HG02970 (cell line): Measurements from ENCODE around the gene CHAF1A.

Experiments
- ATAC-seq: cut with Tn5 transposase; IDR thresholded peaks from one replicate; pipeline ENCODE4 v1.9.1; 2021; ENCODE audit warnings: mild to moderate bottlenecking, moderate library complexity, moderate number of reproducible peaks; ENCODE audit not compliant: unreplicated experiment, low FRiP score

The CHAF1A gene

GRCh38 chr19:4365791-4366665, 36.4 kb upstream of the CHAF1A start:
- ATAC-seq: no peak

DNA sequence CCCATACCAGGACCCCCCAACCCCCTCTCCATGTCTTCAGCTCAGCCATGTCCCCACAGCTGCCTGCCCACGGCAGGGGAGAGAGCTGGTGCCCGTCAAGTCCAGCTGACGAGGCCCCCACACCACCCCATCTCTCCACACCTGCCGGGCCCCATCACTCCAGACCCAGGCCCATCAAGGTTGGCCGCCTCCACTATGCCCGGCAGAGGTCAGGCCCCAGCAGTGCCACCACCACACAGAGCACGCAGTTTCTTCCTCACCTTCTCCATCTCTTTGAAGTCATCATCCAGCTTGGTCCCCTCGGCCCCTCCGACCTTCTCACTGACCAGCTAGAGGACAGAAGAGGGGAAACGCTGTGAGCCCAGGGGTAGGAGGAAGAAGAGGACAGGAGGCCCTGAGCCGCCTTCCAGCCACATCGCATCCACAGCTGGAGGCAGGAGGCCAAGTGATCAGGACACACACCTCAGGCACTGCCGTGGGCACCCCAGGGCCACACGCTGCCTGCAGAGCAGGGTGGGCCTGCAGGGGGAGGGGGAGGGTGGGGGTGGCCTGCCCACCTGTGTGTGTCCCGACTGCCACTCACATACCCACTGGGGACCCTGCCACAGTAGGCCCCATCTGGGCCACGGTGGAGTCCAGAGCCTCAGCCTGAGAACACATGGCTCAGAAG, 35.6 kb upstream of the CHAF1A start:
- ATAC-seq: no peak

DNA sequence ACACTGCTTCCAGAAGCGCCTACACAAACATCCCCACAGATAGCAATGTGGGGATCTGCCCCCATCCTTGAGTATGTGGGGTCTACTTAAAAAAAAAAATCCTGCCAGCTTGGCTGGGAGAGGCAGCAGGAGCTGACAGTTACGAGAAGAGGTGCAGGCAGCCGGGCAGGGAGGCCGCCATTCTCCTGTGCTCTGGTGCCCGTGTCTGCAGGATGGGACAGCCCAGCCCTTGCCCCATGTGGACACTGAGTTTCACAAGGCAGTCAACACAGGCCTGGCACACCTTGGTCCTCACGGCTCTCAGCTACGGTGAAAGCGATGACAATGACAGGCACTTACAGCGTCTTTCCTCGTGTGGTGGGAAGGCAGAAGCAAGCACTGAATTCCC, 35.1 kb upstream of the CHAF1A start:
- ATAC-seq: no peak

DNA sequence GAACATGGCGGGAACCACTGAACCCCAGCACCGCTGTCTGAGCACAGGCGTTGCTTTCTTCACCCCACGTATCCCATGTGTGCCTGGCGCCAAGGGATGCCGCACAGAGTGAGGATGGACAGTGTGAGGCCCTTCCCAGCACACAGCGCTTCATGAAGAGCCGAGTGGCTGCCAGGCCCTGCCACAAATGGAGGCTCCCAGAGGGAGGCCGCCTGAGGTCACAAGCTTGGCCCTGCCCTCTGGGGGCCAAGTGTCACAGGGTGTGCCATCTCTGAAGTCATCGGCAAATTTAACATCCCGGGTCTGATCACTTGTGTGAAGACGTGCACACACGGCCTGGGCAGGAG, 34.7 kb upstream of the CHAF1A start:
- ATAC-seq: no peak

DNA sequence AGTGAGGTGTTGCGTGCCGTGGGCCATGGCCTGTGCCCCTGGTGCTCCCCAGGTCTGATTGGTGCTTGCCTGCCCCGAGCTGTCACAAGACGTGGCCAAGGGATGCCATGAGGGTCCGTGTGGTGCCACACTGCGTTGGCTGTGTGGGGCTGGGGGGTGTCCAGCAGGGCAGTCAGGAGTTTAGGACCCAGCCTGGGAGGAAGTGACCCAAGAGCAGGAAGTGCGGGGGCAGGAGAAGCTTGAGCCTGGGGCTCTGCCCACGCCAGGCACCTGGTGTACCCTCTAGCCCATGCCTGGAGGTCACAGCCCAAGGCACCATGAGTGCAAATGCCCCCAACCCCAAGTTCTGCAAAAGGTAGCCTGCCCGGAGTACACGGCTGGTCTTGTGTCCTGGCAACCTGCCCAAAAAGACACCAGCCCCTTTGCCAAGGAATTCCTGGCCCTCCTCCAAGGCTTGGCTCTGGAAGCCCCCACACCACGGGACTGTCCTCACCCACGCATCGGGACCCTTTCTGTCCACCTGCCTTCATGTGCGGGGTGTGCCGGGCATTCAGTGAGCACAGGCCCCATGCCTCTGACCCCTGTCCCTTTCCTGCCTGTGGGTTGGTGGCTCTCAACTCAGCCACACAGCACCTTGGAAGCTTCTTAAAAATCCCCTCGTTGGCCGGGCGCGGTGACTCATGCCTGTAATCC, 34.2 kb upstream of the CHAF1A start:
- no peak for ATAC-seq

DNA sequence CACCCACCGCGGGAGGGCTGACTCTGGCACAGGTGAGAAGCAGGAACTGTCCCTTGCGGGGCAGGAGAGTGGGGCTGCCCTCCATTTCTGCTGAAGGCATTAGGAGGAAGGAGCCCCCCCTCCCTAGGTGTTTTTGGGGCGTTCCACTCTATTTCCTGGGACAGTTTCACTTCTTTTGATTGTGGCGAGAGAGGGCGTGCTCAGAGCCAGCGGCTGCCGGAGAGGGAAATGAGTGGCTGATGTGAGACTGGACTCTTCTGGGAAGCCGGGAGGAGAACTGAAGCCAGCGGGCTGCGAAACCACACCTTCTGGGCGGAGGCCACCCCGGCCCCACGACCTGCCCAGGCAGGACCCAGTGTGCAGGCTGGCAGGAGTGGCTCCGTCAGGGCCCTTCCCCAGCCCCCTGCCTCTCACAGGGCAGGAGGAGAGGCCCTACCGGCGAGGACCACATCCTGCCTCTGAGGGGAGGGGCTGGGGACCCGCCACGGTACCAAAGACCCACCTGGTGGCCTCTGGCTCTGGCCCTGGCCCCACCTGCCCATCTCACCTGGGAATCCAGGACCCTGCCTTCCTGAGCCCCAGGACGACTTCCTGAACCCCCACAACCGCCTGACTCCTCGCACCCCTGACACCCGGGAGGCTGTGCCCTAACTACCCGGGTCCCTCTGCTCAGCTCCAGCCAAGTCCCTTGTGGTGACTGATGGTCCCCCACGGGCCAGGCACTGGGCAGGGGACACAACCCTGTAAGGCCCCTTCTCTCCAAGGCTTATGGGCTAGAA, 33.1 kb upstream of the CHAF1A start:
- ATAC-seq: peak; percentile 67

- ATAC-seq: peak; percentile 39
Measured at GRCh38 chr19:4369888-4370260, 32.6 kb upstream of the CHAF1A start.

DNA sequence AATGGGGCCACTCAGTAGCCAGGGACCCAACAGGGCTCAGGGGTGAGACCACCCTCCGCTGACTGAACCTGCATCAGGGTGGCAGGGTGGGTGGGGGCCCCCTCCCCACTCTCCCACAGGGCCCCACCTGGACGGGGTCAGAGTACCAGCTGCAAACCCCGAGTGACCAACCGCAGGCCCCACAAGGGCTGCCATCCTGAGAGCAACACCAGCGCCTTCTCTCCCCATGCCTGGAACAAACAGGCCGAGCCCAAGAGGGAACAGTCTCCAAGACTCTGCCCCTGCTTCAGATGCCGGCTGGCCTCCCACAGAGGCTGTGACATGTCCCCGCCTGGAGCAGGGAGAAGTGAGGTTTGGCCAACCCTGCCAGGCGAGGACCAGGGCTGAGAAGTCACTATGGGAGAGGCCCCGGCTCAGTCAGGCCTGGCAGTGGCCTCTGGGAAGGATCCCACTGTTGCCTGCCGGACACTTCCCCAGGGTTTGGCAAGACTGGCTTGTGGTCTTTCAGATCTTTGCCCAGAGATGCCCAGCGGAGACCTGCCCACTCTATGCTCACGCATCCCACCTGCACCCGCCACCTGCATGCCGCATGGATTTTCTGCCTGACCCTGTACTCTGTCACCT, 31.9 kb upstream of the CHAF1A start:
- ATAC-seq: no peak

DNA sequence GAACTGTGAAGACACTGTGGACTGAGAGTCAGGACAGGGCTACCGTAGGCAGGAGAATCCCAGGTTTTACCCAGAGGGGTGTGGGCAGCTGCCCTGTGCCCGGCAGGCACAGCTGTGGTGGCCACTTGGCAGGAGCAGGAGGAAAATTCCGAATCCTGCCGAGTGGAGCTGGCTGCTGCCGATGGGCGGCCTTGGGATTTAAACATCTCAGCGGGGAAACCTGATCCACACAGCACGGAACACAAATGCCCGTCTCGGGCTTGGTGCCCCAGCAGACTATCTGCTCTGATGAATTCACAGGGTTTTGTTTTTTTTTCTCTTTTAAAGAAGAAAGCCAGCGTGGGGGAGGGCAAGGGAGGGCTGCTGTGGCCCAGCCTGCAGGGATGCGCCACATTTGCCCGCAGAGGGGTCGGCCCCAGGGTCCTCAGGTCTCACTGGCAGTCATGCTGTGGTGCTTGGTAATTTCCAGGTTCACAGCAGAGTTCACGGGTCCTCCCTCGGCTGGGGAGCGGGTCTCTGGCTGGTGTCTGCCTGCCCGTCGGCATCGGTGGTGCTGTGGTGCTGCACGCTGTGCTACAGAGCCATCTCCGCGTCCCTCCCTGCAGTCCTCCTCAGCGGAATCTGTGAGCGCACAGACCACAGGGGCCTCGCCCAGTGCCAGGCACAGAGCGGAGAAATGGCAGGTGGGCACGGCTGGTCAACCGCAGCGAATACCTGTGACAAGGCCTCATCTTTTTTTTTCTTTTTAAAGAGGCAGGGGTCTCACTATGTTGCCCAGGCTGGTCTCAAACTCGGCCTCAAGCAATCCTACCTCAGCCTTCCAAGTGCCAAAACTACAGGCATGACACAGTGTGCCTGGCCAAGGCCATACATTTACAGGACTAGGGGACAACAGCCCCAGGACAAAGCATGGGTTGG, 30.9 kb upstream of the CHAF1A start:
- ATAC-seq: no peak

GRCh38 chr19:4372165-4373012, 30.1 kb upstream of the CHAF1A start:
- no peak for ATAC-seq

- no peak for ATAC-seq
Measured at GRCh38 chr19:4373013-4373367, 29.4 kb upstream of the CHAF1A start.

GRCh38 chr19:4373601-4374497, 28.6 kb upstream of the CHAF1A start:
- ATAC-seq: no peak

- ATAC-seq: no peak
Measured at GRCh38 chr19:4374498-4375163, 27.8 kb upstream of the CHAF1A start.

GRCh38 chr19:4375164-4376027, 27.0 kb upstream of the CHAF1A start:
- ATAC-seq: no peak

DNA sequence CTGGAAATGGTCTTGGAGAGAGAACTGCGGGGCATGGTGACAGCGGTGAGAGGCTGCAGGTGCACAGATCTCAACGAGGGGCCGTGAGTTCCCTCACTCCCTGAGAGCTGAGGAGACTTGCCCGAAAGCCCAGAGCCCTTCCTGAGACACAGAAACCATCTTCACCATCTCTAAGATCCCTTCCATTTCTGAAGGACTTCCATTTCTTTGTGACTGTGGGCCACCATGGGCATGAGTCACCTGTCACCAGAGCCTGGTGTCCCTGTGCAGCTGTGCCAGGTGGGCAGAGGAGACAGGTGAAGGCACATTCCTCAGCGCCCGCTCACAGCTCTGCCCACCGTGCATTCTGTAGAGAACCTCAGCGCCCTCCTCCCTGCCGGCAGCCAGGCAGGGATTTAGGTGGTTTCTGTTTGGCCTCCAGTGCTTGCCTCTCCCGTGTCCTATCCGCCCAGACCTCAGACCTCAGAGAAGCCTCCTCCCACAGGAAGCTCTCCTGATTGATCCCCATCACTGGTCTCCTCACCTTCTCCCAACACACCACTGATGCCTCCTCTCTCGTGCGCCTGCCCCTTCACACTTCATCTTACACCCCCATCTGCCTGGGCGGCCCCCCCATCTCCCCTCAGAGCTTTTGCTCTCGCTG, 26.3 kb upstream of the CHAF1A start:
- no peak for ATAC-seq

DNA sequence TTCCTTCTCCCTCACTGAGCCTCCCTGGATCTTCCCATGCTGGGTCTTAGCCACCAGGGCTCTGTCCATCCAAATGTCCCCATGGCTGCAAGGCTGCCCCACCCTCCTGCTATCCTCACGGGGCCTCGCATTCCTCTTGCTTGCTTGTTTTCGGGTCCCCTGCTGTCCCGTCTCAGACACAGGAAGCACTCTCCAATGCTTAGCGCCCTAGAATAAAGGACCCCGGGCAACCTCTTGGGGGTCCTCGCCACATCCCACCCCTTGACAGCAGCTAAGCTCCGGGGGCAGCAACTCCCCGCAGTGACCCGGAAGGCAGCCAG, 25.8 kb upstream of the CHAF1A start:
- no peak for ATAC-seq
